ENCODE measurements around the gene NFAT5. TPM values are rescaled to one million over a fixed set of nuclear protein-coding genes. Genes with fewer than 3 reads are reported as not detected.

NFAT5 gene
- total RNA-seq, 2 experiments from 2014 or later = 19.5 to 21.2 TPM

GRCh38 chr16:69747115-69747514 lies 181.3 kb downstream of the NFAT5 start:
- no peak overlapping the region for H3K4me3 ChIP-seq (ENCODE audit: low read length)
- TF ChIP-seq CTCF (IDR thresholded peaks at IDR 0.05) = no peak
- POLR2A ChIA-PET = no interaction called here
- Mint-ChIP-seq H3K9me3 (no peaks in the 10 kb centered on the region), H3K27me3 (no peaks in the 10 kb centered on the region), H3K4me1 (ENCODE audit: low read depth) (peaks cover 3% of the 10 kb centered on the region), H3K27ac (no peak overlapping the region), H3K4me3 (no peak overlapping the region), H3K36me3 (ENCODE audit: low read depth) (peaks cover 91% of the 10 kb centered on the region)
- H3K9me3 ChIP-seq (ENCODE audit: control insufficient read depth in 1 of 2, insufficient read depth in 1 of 2, low read length in 2 of 2) = no peaks in the 10 kb centered on the region
- no peak overlapping the region for H3K27ac ChIP-seq (ENCODE audit: low read depth in 1 of 2, low read length in 2 of 2)
- DNase-seq (no peak), ATAC-seq (ENCODE audit: poor library complexity) (no peak)
- intact Hi-C loops (cut with DNase I, micrococcal nuclease) = no loop called here
- no peaks in the 10 kb centered on the region for H3K4me1 ChIP-seq (ENCODE audit: insufficient read depth, low read length)
- CTCF ChIA-PET = no interaction called here
- peaks cover 92% of the 10 kb centered on the region for H3K36me3 ChIP-seq (ENCODE audit: insufficient read depth, low read length)
- H3K27me3 ChIP-seq (ENCODE audit: control insufficient read depth in 1 of 2, insufficient read depth in 2 of 2, low read length in 2 of 2) = no peaks in the 10 kb centered on the region

- POLR2A ChIA-PET = no interaction called here
Observed at GRCh38 chr16:69748694-69749345, 183.1 kb downstream of the NFAT5 start.

GRCh38 chr16:69754143-69754468 lies 188.3 kb downstream of the NFAT5 start:
- Histone ChIP-seq H3K4me1 (ENCODE audit: insufficient read depth, low read length) (peaks cover 24% of the 10 kb centered on the region), H3K9me3 (ENCODE audit: control insufficient read depth in 1 of 2, insufficient read depth in 1 of 2, low read length in 2 of 2) (no peaks in the 10 kb centered on the region), H3K4me3 (ENCODE audit: low read length) (peak overlapping the region; percentile 100), H3K27ac (ENCODE audit: low read depth in 1 of 2, low read length in 2 of 2) (peak overlapping the region; percentile 71 to 78), H3K36me3 (ENCODE audit: insufficient read depth, low read length) (peaks cover 27% of the 10 kb centered on the region), H3K27me3 (ENCODE audit: control insufficient read depth in 1 of 2, insufficient read depth in 2 of 2, low read length in 2 of 2) (no peaks in the 10 kb centered on the region)
- CTCF ChIA-PET = interaction anchor here (0.6 to 2.9 kb wide), 12 partner anchors 10 to 358 kb away, joined by 3 to 19 read pairs (median 4); partner anchors contain the start of gene NQO1
- Mint-ChIP-seq H3K9me3 (no peaks in the 10 kb centered on the region), H3K4me3 (peak overlapping the region; percentile 100), H3K27me3 (no peaks in the 10 kb centered on the region), H3K36me3 (ENCODE audit: low read depth) (peaks cover 43% of the 10 kb centered on the region), H3K27ac (peak overlapping the region; percentile 89), H3K4me1 (ENCODE audit: low read depth) (peaks cover 34% of the 10 kb centered on the region)
- DNase-seq = no peak
- TF ChIP-seq CTCF (IDR thresholded peaks at IDR 0.05) = no peak
- intact Hi-C loops (cut with DNase I, micrococcal nuclease) = loop anchor here (1.0 to 10.0 kb wide), 4 partner anchors 27 to 329 kb away; partner anchors contain the start of genes CYB5B (in 1 of the 2) and NQO1 (in 1 of the 2)
- no peak for ATAC-seq (ENCODE audit: poor library complexity)
- POLR2A ChIA-PET = interaction anchor here (0.8 to 3.8 kb wide), 12 partner anchors 8 to 415 kb away, joined by 3 to 62 read pairs (median 5); partner anchors contain the start of genes COG8, CYB5B, NQO1 and WWP2

More at GRCh38 chr16:69748694-69749345, 183.1 kb downstream of the NFAT5 start:
- Histone ChIP-seq H3K4me3 (ENCODE audit: low read length) (no peak overlapping the region), H3K27me3 (ENCODE audit: control insufficient read depth in 1 of 2, insufficient read depth in 2 of 2, low read length in 2 of 2) (no peaks in the 10 kb centered on the region), H3K4me1 (ENCODE audit: insufficient read depth, low read length) (peaks cover 13% of the 10 kb centered on the region), H3K9me3 (ENCODE audit: control insufficient read depth in 1 of 2, insufficient read depth in 1 of 2, low read length in 2 of 2) (no peaks in the 10 kb centered on the region), H3K36me3 (ENCODE audit: insufficient read depth, low read length) (peaks cover 76% of the 10 kb centered on the region), H3K27ac (ENCODE audit: low read depth in 1 of 2, low read length in 2 of 2) (no peak overlapping the region)
- intact Hi-C loops (cut with DNase I, micrococcal nuclease) = no loop called here
- Mint-ChIP-seq H3K4me1 (ENCODE audit: low read depth) (peaks cover 15% of the 10 kb centered on the region), H3K36me3 (ENCODE audit: low read depth) (peaks cover 84% of the 10 kb centered on the region), H3K27ac (no peak overlapping the region), H3K9me3 (no peaks in the 10 kb centered on the region), H3K4me3 (no peak overlapping the region), H3K27me3 (no peaks in the 10 kb centered on the region)
- TF ChIP-seq CTCF (IDR thresholded peaks at IDR 0.05) = no peak
- ATAC-seq (ENCODE audit: poor library complexity) (no peak), DNase-seq (no peak)
- CTCF ChIA-PET = no interaction called here

Small RNA genes within 50 kb of the gene (microRNA-seq; reads per million reads assigned to microRNA genes)
- gene MIR1538 (ENCODE audit: borderline microRNAs expressed, borderline replicate concordance) = 1.4 reads per million

Other genes starting within 250 kb of the NFAT5 start
- gene PDF, start 235.4 kb upstream of the NFAT5 start, total RNA-seq = 1 to 10 TPM; 2.8 to 2.9 TPM
- gene COG8, start 226.4 kb upstream of the NFAT5 start, total RNA-seq = 10 to 100 TPM; 18.4 to 19.3 TPM
- gene NIP7, start 226.2 kb upstream of the NFAT5 start, total RNA-seq = 10 to 100 TPM; 36.7 to 38.2 TPM
- gene TMED6, start 214.2 kb upstream of the NFAT5 start, total RNA-seq = 1 to 10 TPM; 1.5 to 2.1 TPM
- gene TERF2, start 180.0 kb upstream of the NFAT5 start, total RNA-seq = 10 to 100 TPM; 43.0 to 52.7 TPM
- gene CYB5B, start 141.3 kb upstream of the NFAT5 start, total RNA-seq = 10 to 100 TPM; 16.0 to 18.3 TPM
- under 1 TPM; 0.25 to 0.80 TPM for gene NQO1, start 160.6 kb downstream of the NFAT5 start, total RNA-seq
- 10 to 100 TPM; 31.0 to 33.9 TPM for gene NOB1, start 189.0 kb downstream of the NFAT5 start, total RNA-seq
- gene WWP2, start 196.4 kb downstream of the NFAT5 start, total RNA-seq = 10 to 100 TPM; 41.9 to 43.0 TPM